ENCODE data around the gene ERC1.

GRCh38 chr12:979349-979748, 11.7 kb upstream of the ERC1 start:
- TF ChIP-seq GATA2 (IDR thresholded peaks at IDR 0.05; ENCODE audit: low read depth, low read length) (no peak), GATA3 (IDR thresholded peaks at IDR 0.05; ENCODE audit: low read depth, low read length) (no peak)
